OCI-M2 (cell line): ENCODE results near the gene VANGL2.

Experiments used
- DNase-seq: peaks from one replicate; lab custom pipeline; 2025; ENCODE audit not compliant: unreplicated experiment; lab: John Stamatoyannopoulos, UW

VANGL2 gene

GRCh38 chr1:160400223-160400645, at the start of gene VANGL2:
VANGL2 (plus strand) TSS chr1:160400564; CDS start chr1:160415838, 15,274 bp downstream.
- no peak for DNase-seq

GRCh38 chr1:160351629-160352028, 48.7 kb upstream of the VANGL2 start:
- DNase-seq = no peak

GRCh38 chr1:160352555-160352954, 47.8 kb upstream of the VANGL2 start:
- DNase-seq = no peak

GRCh38 chr1:160353223-160353622, 47.1 kb upstream of the VANGL2 start:
- no peak for DNase-seq

GRCh38 chr1:160354388-160354985, 45.9 kb upstream of the VANGL2 start:
- DNase-seq = no peak

- DNase-seq = no peak
Measured at GRCh38 chr1:160357286-160358002, 42.9 kb upstream of the VANGL2 start.

GRCh38 chr1:160358073-160358472, 42.3 kb upstream of the VANGL2 start:
- DNase-seq = no peak

GRCh38 chr1:160359559-160360226, 40.7 kb upstream of the VANGL2 start:
- DNase-seq = no peak

GRCh38 chr1:160360227-160360695, 40.1 kb upstream of the VANGL2 start:
- DNase-seq = no peak

GRCh38 chr1:160361199-160361598, 39.2 kb upstream of the VANGL2 start:
- DNase-seq = no peak

GRCh38 chr1:160361814-160362167, 38.6 kb upstream of the VANGL2 start:
- DNase-seq = no peak

GRCh38 chr1:160362168-160362957, 38.0 kb upstream of the VANGL2 start:
- DNase-seq = no peak

GRCh38 chr1:160363010-160363409, 37.4 kb upstream of the VANGL2 start:
- no peak for DNase-seq

- DNase-seq = no peak
Measured at GRCh38 chr1:160363951-160364735, 36.2 kb upstream of the VANGL2 start.

- no peak for DNase-seq
Measured at GRCh38 chr1:160365325-160365724, 35.0 kb upstream of the VANGL2 start.

- DNase-seq = no peak
Measured at GRCh38 chr1:160366731-160367515, 33.4 kb upstream of the VANGL2 start, which contains the start of gene NHLH1. NHLH1 (plus strand) TSS chr1:160367071; CDS start chr1:160370732, 3,661 bp downstream.

GRCh38 chr1:160367516-160367900, 32.9 kb upstream of the VANGL2 start:
- DNase-seq = no peak

GRCh38 chr1:160367934-160368923, 32.1 kb upstream of the VANGL2 start:
- no peak for DNase-seq
